GM12873 (cell line): ENCODE data around the gene UNCX.

Experiments
- CTCF ChIP-seq: IDR thresholded peaks from 2 replicates; pipeline ENCODE4 v1.5.1; 2012; ENCODE audit warnings: low read depth, mild to moderate bottlenecking, moderate library complexity, low read length, control low read depth; ENCODE audit not compliant: insufficient read depth; ENCODE audit errors: missing control alignments

The UNCX gene

GRCh38 chr7:1263391-1263951 lies 30.8 kb downstream of the UNCX start:
- no peak for TF ChIP-seq CTCF

GRCh38 chr7:1264345-1265280 lies 31.9 kb downstream of the UNCX start:
- TF ChIP-seq CTCF: no peak

- TF ChIP-seq CTCF: no peak
Measured at GRCh38 chr7:1267016-1267900, 34.6 kb downstream of the UNCX start.

GRCh38 chr7:1268076-1268815 lies 35.6 kb downstream of the UNCX start:
- no peak for TF ChIP-seq CTCF

GRCh38 chr7:1268866-1269265 lies 36.2 kb downstream of the UNCX start:
- no peak for TF ChIP-seq CTCF

- TF ChIP-seq CTCF: no peak
Measured at GRCh38 chr7:1269336-1269890, 36.7 kb downstream of the UNCX start.
